ENCODE results near the gene FBXW11.

GRCh38 chr5:171845857-171846256 is 160.6 kb downstream of the FBXW11 start:
- no peak for TF ChIP-seq CTCF (IDR thresholded peaks at IDR 0.05)
- TF ChIP-seq POLR2A (IDR thresholded peaks at IDR 0.05): no peak

Data from adrenal gland (tissue), 5 donors.